Kidney epithelial cell (primary cell): Measurements from ENCODE around the gene DPH5. TPM values are rescaled to one million over a fixed set of nuclear protein-coding genes. Genes with fewer than 3 reads are reported as not detected.
A peak's percentile ranks its signal among the peaks of the same experiment; 100 is the strongest.
"Not testable (repeated sequence)": the region's sequence is repeated elsewhere in the genome, so short reads cannot be mapped to it uniquely, and the experiment has no call there.

Source experiments
- DNase-seq: peaks from one replicate; pipeline ENCODE4 v3.0.0-alpha.2; 2010; ENCODE audit warnings: low read depth
- H3K27me3 ChIP-seq: 2 replicates; pipeline ENCODE4 v1.6.0; 2011; ENCODE audit warnings: low read length; ENCODE audit not compliant: control insufficient read depth, insufficient read depth
- H3K36me3 ChIP-seq: 2 replicates; pipeline ENCODE4 v1.5.1; 2011; ENCODE audit warnings: low read length; ENCODE audit not compliant: control insufficient read depth, insufficient read depth
- H3K4me3 ChIP-seq: 2 replicates; pipeline ENCODE4 v1.5.1; 2011; ENCODE audit warnings: low read depth, mild to moderate bottlenecking, control low read depth, low read length
- CTCF ChIP-seq: IDR thresholded peaks from 2 replicates; pipeline ENCODE4 v1.5.1; 2011; ENCODE audit warnings: mild to moderate bottlenecking, moderate library complexity, low read length, control low read depth, inconsistent platforms; ENCODE audit not compliant: insufficient read depth, poor library complexity, severe bottlenecking
- total RNA-seq: library from RNA; depleted of rRNA; stranded (reverse); fragments of >200 nt; gene quantifications from 2 replicates; pipeline ENCODE4 v1.2.3, GENCODE V29; 2015

DPH5 gene
- 34.5 and 36.5 TPM in 2 replicates for total RNA-seq

- peak; percentile 53 for DNase-seq
- Histone ChIP-seq H3K27me3 (no peaks in the 10 kb centered on the region), H3K4me3 (peak within 1 kb of the TSS; percentile 83), H3K36me3 (no peaks in the 10 kb centered on the region)
- no peak for TF ChIP-seq CTCF
Measured at GRCh38 chr1:101025657-101026429, at the start of gene DPH5. DPH5 (minus strand) TSS chr1:101025784; CDS start chr1:101025443, 341 bp downstream.

- TF ChIP-seq CTCF: no peak
- Histone ChIP-seq H3K4me3 (no peak overlapping the region), H3K36me3 (no peaks in the 10 kb centered on the region), H3K27me3 (no peaks in the 10 kb centered on the region)
- DNase-seq: no peak
Measured at GRCh38 chr1:101073836-101074235, 48.3 kb upstream of the DPH5 start.

- Histone ChIP-seq H3K36me3 (no peaks in the 10 kb centered on the region), H3K27me3 (no peaks in the 10 kb centered on the region), H3K4me3 (no peak overlapping the region)
- no peak for TF ChIP-seq CTCF
- no peak for DNase-seq
Measured at GRCh38 chr1:101071470-101071891, 45.9 kb upstream of the DPH5 start.

GRCh38 chr1:101069158-101069557, 43.6 kb upstream of the DPH5 start:
- Histone ChIP-seq H3K27me3 (no peaks in the 10 kb centered on the region), H3K36me3 (no peaks in the 10 kb centered on the region), H3K4me3 (no peak overlapping the region)
- DNase-seq: no peak
- TF ChIP-seq CTCF: no peak

GRCh38 chr1:101066937-101067335, 41.4 kb upstream of the DPH5 start:
- not testable (repeated sequence) for H3K4me3 ChIP-seq, H3K27me3 ChIP-seq, DNase-seq, H3K36me3 ChIP-seq

GRCh38 chr1:101066260-101066936, 40.8 kb upstream of the DPH5 start:
- Histone ChIP-seq H3K36me3 (no peaks in the 10 kb centered on the region), H3K4me3 (no peak overlapping the region), H3K27me3 (no peaks in the 10 kb centered on the region)
- TF ChIP-seq CTCF: no peak
- DNase-seq: no peak
